Measurements from ENCODE around the gene TOR1A. TPM values are rescaled to one million over a fixed set of nuclear protein-coding genes. Genes with fewer than 3 reads are reported as not detected.

The TOR1A gene
- total RNA-seq, 1 experiment from 2014 or later: 32.2 TPM

- no peak overlapping the region for H3K4me3 ChIP-seq (ENCODE audit: low read depth, low read length)
- CTCF ChIA-PET: no interaction called here
- peaks cover 6% of the 10 kb centered on the region for H3K36me3 Mint-ChIP-seq (ENCODE audit: insufficient read depth, unreplicated experiment)
- intact Hi-C loops (cut with micrococcal nuclease; ENCODE audit: unreplicated experiment): no loop called here
- no peak overlapping the region for H3K27ac Mint-ChIP-seq (ENCODE audit: unreplicated experiment)
- H3K9me3 Mint-ChIP-seq (ENCODE audit: unreplicated experiment): no peaks in the 10 kb centered on the region
- BruUV-seq (replicated peaks): no TSS peak
- no peak for TF ChIP-seq CTCF (IDR thresholded peaks at IDR 0.05; ENCODE audit: insufficient read depth in 1 of 2, low read depth in 1 of 2, low read length in 1 of 2, severe bottlenecking in 1 of 2, unreplicated experiment in 1 of 2)
- no peak for DNase-seq
- H3K36me3 ChIP-seq (ENCODE audit: control insufficient read depth, insufficient read depth, low read length): no peaks in the 10 kb centered on the region
- peaks cover 7% of the 10 kb centered on the region; the same call in 1 of the 2 replicates for H3K4me1 ChIP-seq
- peaks cover 6% of the 10 kb centered on the region for H3K4me1 Mint-ChIP-seq (ENCODE audit: low read depth, unreplicated experiment)
- peaks cover 6% of the 10 kb centered on the region for H3K27me3 Mint-ChIP-seq (ENCODE audit: insufficient read depth, unreplicated experiment)
- no peaks in the 10 kb centered on the region for H3K27me3 ChIP-seq (replicated peaks; ENCODE audit: control insufficient read depth, insufficient read depth, low read length)
- no peaks in the 10 kb centered on the region for H3K9me3 ChIP-seq
- POLR2A ChIA-PET: no interaction called here
- H3K4me3 Mint-ChIP-seq (ENCODE audit: unreplicated experiment): no peak overlapping the region
Observed at GRCh38 chr9:129774791-129775447, 49.0 kb downstream of the TOR1A start.

GRCh38 chr9:129773262-129774048 is 50.5 kb downstream of the TOR1A start:
- BruUV-seq (replicated peaks): no TSS peak
- no peak for DNase-seq
- no peak overlapping the region for H3K4me3 ChIP-seq (ENCODE audit: low read depth, low read length)
- no peaks in the 10 kb centered on the region for H3K36me3 ChIP-seq (ENCODE audit: control insufficient read depth, insufficient read depth, low read length)
- no peaks in the 10 kb centered on the region for H3K9me3 Mint-ChIP-seq (ENCODE audit: unreplicated experiment)
- H3K27me3 ChIP-seq (replicated peaks; ENCODE audit: control insufficient read depth, insufficient read depth, low read length): no peaks in the 10 kb centered on the region
- intact Hi-C loops (cut with micrococcal nuclease; ENCODE audit: unreplicated experiment): no loop called here
- H3K36me3 Mint-ChIP-seq (ENCODE audit: insufficient read depth, unreplicated experiment): peaks cover 6% of the 10 kb centered on the region
- no peak overlapping the region for H3K27ac Mint-ChIP-seq (ENCODE audit: unreplicated experiment)
- ChIA-PET POLR2A (no interaction called here), CTCF (no interaction called here)
- no peak for TF ChIP-seq CTCF (IDR thresholded peaks at IDR 0.05; ENCODE audit: insufficient read depth in 1 of 2, low read depth in 1 of 2, low read length in 1 of 2, severe bottlenecking in 1 of 2, unreplicated experiment in 1 of 2)
- H3K9me3 ChIP-seq: no peaks in the 10 kb centered on the region
- peaks cover 7% of the 10 kb centered on the region; the same call in 1 of the 2 replicates for H3K4me1 ChIP-seq
- H3K4me1 Mint-ChIP-seq (ENCODE audit: low read depth, unreplicated experiment): peaks cover 6% of the 10 kb centered on the region
- H3K27me3 Mint-ChIP-seq (ENCODE audit: insufficient read depth, unreplicated experiment): peaks cover 2% of the 10 kb centered on the region
- no peak overlapping the region for H3K4me3 Mint-ChIP-seq (ENCODE audit: unreplicated experiment)

- Mint-ChIP-seq H3K9me3 (ENCODE audit: unreplicated experiment) (no peaks in the 10 kb centered on the region), H3K27me3 (ENCODE audit: insufficient read depth, unreplicated experiment) (peaks cover 2% of the 10 kb centered on the region), H3K27ac (ENCODE audit: unreplicated experiment) (no peak overlapping the region), H3K36me3 (ENCODE audit: insufficient read depth, unreplicated experiment) (no peaks in the 10 kb centered on the region), H3K4me3 (ENCODE audit: unreplicated experiment) (no peak overlapping the region), H3K4me1 (ENCODE audit: low read depth, unreplicated experiment) (no peaks in the 10 kb centered on the region)
- no TSS peak for BruUV-seq (replicated peaks)
- H3K4me3 ChIP-seq (ENCODE audit: low read depth, low read length): no peak overlapping the region
- H3K9me3 ChIP-seq: no peaks in the 10 kb centered on the region
- CTCF ChIA-PET: no interaction called here
- no peaks in the 10 kb centered on the region for H3K36me3 ChIP-seq (ENCODE audit: control insufficient read depth, insufficient read depth, low read length)
- intact Hi-C loops (cut with micrococcal nuclease; ENCODE audit: unreplicated experiment): no loop called here
- POLR2A ChIA-PET: no interaction called here
- no peak for TF ChIP-seq CTCF (IDR thresholded peaks at IDR 0.05; ENCODE audit: insufficient read depth in 1 of 2, low read depth in 1 of 2, low read length in 1 of 2, severe bottlenecking in 1 of 2, unreplicated experiment in 1 of 2)
- DNase-seq: no peak
- no peaks in the 10 kb centered on the region for H3K27me3 ChIP-seq (replicated peaks; ENCODE audit: control insufficient read depth, insufficient read depth, low read length)
- H3K4me1 ChIP-seq: no peaks in the 10 kb centered on the region
Observed at GRCh38 chr9:129770741-129771140, 53.2 kb downstream of the TOR1A start.
